ENCODE measurements around the gene ZNF714.
"Not testable (repeated sequence)": the region's sequence is repeated elsewhere in the genome, so short reads cannot be mapped to it uniquely, and the experiment has no call there.

ZNF714 gene

DNA sequence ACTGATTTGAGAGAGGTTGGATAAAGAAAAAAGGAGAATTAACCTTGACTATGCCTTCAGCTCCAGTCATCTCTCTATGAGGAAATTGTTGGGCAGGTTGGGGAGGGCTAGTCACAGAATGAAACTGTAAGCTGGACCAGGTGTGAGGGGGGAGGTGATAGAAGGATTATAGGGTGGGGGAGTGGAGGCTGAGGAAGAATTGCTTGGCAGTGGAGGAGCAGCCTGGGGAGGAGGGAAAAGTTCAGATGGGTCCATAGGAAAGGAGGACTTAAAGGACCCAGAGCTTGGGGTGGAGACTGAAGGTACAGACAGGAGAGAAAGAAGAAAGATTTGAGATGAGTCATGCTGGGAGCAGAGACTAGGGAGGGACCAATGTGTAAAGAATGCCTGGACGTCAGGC lies 51.6 kb downstream of the ZNF714 start:
- no peak for DNase-seq

DNA sequence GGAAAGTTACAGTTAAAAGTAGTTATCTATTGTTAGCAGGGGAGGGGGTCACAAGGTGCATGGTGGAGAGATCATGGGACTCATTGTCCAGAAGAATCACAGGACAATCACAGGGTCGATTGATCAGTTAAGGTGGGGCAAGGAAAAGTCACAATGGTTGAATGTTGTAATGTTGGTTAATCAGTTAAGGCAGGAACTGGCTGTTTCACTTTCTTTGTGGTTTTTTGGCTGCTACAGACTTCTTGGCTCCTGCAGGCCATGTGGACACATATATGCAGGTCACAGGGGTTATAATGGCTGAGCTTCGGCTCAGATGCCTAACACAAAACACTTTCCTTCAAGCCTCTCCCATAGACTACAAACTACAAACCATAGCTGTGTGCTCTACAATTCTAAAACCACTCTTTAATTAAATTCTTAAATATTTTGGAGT lies 52.9 kb downstream of the ZNF714 start:
- DNase-seq: no peak

- DNase-seq: no peak
Observed at GRCh38 chr19:21135433-21135832, 53.4 kb downstream of the ZNF714 start.

DNA sequence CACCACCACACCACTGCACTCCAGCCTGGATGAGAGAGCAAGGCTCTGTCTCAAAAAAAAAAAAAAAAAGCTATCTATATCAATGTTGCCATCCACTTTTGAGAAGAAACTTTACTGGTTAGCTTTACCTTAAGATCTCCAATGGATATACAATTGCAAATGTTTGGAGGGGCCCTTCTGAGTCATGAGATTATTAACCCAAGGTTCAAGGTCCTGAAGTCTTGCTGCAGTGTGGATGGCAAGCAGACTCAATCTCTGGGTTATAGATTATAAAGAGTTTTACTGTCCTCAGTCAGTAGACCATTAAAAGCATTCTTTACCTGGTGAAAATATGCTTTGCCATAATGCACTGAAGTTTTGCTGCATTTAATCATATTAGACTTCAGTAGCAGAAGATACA lies 56.1 kb downstream of the ZNF714 start:
- no peak for DNase-seq

- DNase-seq: not testable (repeated sequence)
Observed at GRCh38 chr19:21141006-21141405, 59.0 kb downstream of the ZNF714 start.

DNA sequence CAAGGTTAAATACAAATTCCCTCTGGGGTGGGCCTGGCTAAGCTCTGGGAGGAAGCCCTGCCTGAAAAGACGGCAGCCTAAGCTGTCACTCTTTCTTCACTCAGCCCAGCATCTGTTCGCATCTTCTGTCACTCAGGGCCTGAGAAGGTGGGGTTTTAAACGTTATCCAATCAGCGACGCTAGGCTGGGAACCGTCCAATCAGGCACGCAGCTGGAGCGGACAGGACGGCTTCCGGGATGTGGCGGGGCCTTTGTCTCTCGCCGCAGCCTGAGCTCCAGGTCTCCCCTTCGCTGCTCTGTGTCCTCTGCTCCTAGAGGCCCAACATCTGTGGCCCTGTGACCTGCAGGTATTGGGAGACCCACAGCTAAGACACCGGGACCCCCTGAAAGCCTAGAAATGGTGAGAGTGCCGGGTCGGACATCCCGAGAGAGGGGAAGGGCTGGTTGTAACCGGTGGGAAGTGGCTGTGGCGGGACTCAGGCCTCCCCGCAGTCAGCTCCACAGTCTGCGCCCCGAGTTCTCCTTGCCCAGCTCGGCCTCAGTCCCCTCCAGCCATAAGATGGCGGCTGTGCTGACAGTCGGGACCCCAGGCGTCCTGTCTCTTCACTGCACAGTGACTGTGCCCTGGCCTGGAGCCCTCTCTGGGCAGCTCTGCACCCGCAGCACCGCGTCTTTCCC lies 59.9 kb downstream of the ZNF714 start, which contains the start of gene ZNF431:
TSS of gene ZNF431 (plus strand) at position 254 of the 678 bp plus-strand sequence. CDS start at position 398, 144 bp downstream.
- peak; percentile 93 for DNase-seq

- DNase-seq: no peak
Observed at GRCh38 chr19:21143428-21143827, 61.4 kb downstream of the ZNF714 start.

DNA sequence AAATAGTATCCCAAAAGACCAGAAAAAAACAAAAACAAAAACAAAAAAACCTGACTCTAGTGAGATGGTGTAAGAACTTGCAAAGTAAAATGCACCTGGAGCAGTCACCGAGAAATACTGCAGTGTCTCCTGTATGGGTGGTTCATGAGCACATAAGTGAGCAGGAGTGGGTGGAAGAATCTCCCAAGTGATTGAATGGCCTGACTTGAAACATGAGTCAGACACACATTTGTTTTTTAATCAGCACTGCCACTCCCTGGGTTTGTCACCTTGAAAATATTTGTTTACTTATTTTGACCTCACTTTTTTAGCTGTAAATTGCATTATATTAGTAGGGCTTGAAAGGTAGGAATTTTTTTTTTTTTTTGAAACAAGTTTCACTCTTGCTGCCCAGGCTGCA lies 61.9 kb downstream of the ZNF714 start:
- DNase-seq: no peak

- DNase-seq: no peak
Observed at GRCh38 chr19:21147540-21147939, 65.5 kb downstream of the ZNF714 start.

GRCh38 chr19:21148681-21149080 lies 66.7 kb downstream of the ZNF714 start:
- no peak for DNase-seq

DNA sequence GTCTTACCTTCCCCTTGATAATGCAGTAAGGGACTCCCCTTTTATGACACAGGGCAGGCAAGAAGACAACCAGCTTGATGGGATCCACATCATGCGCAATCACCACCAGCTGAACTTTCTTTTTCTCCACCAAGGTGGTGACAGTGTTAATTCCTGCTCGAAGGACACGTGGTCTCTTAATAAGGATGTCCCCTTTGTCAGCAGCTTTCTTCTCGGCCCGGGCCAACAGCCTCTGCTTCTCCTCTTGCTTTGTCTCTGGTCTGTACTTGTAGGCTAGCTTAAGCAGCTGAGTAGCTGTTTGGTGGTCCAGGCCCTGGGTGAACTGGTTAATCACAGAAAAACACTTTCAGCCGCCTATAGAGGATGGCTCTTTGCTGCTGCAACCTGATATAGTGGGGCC lies 67.9 kb downstream of the ZNF714 start:
- DNase-seq: no peak

DNA sequence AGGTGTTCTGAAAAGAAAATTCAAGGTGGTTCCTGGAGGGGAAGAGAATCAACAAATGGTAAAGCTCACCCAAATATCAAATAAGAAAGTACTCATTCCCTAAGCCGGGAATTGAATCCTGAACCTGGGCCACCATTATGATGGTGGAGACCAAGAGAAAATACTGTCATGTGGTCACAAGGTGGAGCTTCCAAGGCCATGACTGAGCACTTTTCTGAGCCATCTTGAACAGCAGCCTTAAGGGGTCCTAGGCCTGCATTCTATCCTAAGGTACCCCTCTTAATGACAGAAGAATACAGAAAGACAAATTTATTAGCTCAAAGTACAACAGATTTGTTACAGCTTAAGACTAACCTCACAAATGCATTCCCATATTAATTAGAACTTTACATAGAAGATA lies 69.5 kb downstream of the ZNF714 start:
- DNase-seq: no peak

DNA sequence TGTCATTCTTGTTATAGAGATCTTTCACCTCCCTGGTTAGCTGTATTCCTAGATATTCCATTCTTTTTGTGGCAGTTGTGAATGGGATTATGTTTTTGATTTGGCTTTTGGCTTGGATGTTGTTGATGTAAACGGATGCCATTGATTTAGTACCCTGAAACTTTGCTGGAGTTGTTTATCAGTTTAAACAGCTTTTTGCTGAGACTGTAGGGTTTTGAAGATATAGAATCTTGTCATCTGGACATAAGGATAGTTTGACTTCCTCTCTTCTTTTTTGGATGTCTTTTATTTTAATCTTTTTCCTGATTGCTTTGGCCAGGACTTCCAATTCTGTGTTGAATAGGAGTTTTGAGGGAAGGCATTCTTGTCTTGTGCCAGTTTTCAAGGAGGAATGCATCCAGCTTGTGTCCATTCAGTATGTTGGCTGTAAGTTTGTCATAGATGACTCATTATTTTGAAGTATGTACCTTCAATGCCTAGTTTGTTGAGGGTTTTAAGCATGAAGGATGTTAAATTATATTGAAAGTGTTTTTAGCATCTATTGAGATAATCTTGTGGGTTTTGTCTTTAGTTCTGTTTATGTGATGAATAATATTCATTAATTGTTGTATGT lies 76.6 kb downstream of the ZNF714 start:
- DNase-seq: no peak

DNA sequence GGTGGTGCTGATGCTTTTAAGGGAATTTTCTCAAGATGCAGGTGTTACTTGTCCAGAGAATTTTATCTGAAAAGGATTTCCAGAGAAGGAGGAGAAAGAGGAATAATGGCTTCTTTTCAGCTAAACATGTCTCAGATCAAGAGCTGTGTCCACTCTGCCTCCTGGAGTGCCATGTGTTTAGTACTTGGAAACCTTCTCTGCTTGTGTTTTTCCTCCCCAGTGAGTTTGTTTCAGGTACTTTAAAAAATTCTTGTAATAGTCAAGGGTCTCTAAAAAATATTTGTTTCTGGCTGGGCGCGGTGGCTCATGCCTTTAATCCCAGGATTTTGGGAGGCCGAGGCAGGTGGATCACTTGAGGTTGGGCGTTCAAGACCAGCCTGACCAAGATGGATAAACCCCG lies 82.5 kb downstream of the ZNF714 start:
- DNase-seq: no peak

GRCh38 chr19:21166436-21166835 lies 84.4 kb downstream of the ZNF714 start:
- DNase-seq: no peak

Data from NCI-H774 (cell line).